ENCODE measurements around the gene FAM117B.

FAM117B gene

GRCh38 chr2:202690321-202690900, 55.6 kb downstream of the FAM117B start:
- no peak overlapping the region for H3K4me3 ChIP-seq (ENCODE audit: low read length)
- peak; percentile 57 for DNase-seq (ENCODE audit: low read depth)
- TF ChIP-seq CTCF (IDR thresholded peaks at IDR 0.05; ENCODE audit: insufficient read depth, low read depth, low read length, missing control alignments) = no peak

DNA sequence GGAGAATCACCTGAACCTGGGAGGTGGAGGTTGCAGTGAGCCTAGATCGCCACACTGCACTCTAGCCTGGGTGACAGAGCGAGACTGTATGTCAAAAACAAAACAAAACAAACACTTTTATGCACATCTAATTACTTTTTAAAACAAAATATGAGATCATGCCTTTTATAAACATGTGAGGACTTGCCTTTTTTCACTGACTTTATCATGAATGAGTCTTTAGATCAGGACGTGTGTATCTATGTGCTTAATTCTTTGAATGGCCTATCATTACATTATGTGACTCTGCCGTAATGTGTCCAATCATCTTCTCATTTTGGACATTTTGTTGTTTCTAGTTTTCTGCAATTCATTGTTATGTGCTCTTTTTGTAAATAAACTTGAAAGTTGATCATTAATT, 58.7 kb downstream of the FAM117B start:
- H3K4me3 ChIP-seq (ENCODE audit: low read length) = no peak overlapping the region
- peak; percentile 65 for DNase-seq (ENCODE audit: low read depth)
- TF ChIP-seq CTCF (IDR thresholded peaks at IDR 0.05; ENCODE audit: insufficient read depth, low read depth, low read length, missing control alignments) = no peak

GRCh38 chr2:202695166-202695565, 60.4 kb downstream of the FAM117B start:
- H3K4me3 ChIP-seq (ENCODE audit: low read length) = no peak overlapping the region
- no peak for DNase-seq (ENCODE audit: low read depth)
- no peak for TF ChIP-seq CTCF (IDR thresholded peaks at IDR 0.05; ENCODE audit: insufficient read depth, low read depth, low read length, missing control alignments)

GRCh38 chr2:202700075-202700901, 65.5 kb downstream of the FAM117B start:
- no peak for DNase-seq (ENCODE audit: low read depth)
- H3K4me3 ChIP-seq (ENCODE audit: low read length) = no peak overlapping the region
- no peak for TF ChIP-seq CTCF (IDR thresholded peaks at IDR 0.05; ENCODE audit: insufficient read depth, low read depth, low read length, missing control alignments)

DNA sequence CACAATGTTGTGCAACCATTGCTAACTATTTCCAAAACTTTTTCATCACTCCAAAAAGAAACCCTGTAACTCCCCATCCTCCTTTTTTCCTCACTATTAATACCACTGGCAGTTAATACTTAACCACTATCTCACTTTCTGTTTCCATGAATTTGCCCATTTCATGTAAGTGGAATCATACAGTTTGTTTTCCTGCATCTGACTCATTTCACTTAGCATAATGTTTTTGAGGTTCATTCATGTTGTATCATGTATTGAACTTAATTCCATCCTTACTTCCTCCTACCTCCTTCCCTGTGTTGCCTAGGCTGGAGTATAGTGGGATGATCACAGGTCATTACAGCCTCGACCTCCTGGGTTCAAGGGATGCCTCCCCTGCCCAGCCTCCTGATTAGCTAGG, 68.3 kb downstream of the FAM117B start:
- TF ChIP-seq CTCF (IDR thresholded peaks at IDR 0.05; ENCODE audit: insufficient read depth, low read depth, low read length, missing control alignments) = no peak
- DNase-seq (ENCODE audit: low read depth) = peak; percentile 79

GRCh38 chr2:202704248-202704647, 69.5 kb downstream of the FAM117B start:
- DNase-seq (ENCODE audit: low read depth) = no peak
- H3K4me3 ChIP-seq (ENCODE audit: low read length) = no peak overlapping the region
- no peak for TF ChIP-seq CTCF (IDR thresholded peaks at IDR 0.05; ENCODE audit: insufficient read depth, low read depth, low read length, missing control alignments)

More for the DNA sequence above, 68.3 kb downstream of the FAM117B start:
- H3K4me3 ChIP-seq (ENCODE audit: low read length) = no peak overlapping the region
